COR-L47 (cell line): ENCODE measurements around the gene ECHS1.
"Not testable (repeated sequence)": the region's sequence is repeated elsewhere in the genome, so short reads cannot be mapped to it uniquely, and the experiment has no call there.

ENCODE experiments used
- DNase-seq: peaks from one replicate; lab custom pipeline; 2025; lab: John Stamatoyannopoulos, UW

ECHS1 gene

DNA sequence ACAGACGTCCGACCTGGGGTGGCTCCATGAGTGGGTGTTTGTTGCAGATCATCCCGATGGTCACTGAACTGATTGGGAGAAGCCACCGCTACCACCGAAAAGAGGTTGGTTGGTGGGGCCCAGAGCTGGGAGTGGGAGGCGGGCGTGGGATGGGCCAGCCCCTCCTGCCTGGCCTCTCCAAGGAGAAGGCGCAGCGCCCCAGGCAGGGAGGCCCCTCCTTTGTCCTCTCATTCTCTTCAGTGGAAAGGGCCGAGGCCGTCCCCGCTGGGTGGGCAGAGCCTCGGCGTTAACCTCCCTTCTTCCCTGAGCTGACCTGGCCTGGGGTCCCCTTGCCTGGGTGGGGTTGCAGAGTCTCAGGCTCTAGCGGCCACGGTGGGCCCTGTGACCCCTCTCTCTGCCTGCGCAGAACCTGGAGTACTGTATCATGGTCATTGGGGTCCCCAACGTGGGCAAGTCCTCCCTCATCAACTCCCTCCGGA, 26.0 kb upstream of the ECHS1 start:
- no peak for DNase-seq

DNA sequence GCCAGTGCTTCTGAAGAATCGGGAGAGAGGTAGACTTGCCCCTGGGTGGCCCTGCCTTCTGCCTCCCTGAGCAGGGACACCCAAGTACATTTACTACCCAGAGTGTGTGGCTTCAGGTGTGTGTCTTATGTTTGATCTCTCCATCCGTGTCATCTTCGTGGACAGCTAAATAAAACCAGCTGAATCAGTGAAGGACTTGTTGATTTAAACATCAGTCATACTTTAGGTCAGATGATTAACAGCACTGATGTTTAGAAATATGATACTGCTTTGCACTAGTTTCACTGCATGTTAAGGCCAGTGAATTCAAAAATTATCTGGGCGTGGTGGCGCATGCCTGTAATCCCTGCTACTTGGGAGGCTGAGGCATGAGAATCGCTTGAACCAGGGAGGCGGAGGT, 24.8 kb upstream of the ECHS1 start:
- no peak for DNase-seq

DNA sequence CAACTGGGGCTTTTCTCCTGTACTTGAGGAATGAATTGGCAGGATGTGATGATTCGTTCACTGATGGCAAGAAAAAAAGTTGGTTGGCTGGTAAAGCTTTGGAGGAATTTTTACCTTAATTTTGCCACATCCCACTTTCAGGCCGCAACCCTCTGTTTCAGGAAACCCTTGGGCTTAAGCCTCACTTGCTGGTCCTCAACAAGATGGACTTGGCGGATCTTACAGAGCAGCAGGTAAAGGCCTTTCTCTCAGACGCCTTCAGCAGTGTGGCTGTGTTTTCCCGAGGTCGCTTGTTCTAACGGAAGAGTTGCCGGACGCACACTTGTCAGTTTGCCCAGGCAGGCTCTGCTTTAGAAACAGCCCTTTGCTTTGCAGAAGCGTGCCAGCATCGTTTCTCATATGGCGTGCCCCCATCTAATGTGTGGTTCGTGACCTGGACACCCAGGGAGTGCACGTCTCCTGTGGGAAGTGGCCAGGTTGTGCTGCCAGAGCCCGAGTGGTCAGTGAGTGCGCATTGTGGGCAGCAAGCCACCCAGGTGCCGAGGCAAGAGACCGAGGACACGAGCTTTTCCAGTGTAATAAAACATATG, 23.0 kb upstream of the ECHS1 start:
- DNase-seq = no peak

DNA sequence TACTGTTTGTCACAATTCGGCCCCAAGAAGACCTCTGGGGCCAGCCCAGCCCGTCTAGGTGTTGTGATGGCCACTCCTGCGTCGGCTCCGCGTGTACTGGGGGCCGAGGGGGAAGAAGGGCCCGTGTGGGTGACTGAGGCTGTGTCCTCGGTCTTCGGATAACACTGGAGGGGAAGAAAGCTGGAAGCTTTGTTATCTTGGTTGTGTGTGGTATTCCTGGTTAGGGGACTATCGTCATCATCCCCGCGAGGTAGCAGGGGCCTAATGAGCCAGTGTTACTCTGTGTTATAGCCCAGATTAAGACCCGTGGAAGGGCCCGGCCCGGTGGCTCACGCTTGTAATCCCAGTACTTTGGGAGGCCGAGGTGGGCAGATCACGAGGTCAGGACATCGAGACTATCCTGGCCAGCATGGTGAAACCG, 21.7 kb upstream of the ECHS1 start:
- no peak for DNase-seq

DNA sequence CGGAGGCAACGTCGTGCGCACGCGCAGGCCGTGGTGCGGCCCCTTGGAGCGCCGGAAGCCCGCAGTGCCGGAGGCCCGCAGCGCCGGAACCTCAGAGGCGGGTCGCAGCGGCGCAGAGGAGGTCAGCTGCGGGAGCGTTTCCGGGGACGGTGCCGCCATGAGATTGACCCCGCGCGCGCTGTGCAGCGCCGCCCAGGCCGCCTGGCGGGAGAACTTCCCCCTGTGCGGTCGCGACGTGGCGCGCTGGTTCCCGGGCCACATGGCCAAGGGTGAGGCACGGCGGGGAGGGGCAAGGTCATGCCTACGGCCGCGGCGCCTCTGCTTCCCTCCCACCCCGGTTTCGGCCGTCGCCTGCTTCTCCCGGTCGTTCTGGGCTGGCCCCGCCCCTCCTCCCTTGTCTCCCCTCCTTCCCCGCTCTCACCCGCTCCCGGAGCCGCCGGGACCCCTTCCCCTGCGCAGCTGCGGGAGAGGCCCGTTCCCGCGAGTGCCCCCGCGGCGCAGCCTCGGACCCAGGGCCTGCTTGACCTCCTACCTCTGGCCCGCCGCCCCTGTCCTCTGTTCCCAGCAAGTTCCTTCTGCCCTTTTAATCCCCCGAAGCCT, 21.0 kb upstream of the ECHS1 start, which contains the start of gene MTG1:
MTG1 (plus strand) TSS at position 94 of the 600 bp plus-strand sequence; CDS start at position 158, 64 bp downstream.
- DNase-seq = peak; percentile 80

DNA sequence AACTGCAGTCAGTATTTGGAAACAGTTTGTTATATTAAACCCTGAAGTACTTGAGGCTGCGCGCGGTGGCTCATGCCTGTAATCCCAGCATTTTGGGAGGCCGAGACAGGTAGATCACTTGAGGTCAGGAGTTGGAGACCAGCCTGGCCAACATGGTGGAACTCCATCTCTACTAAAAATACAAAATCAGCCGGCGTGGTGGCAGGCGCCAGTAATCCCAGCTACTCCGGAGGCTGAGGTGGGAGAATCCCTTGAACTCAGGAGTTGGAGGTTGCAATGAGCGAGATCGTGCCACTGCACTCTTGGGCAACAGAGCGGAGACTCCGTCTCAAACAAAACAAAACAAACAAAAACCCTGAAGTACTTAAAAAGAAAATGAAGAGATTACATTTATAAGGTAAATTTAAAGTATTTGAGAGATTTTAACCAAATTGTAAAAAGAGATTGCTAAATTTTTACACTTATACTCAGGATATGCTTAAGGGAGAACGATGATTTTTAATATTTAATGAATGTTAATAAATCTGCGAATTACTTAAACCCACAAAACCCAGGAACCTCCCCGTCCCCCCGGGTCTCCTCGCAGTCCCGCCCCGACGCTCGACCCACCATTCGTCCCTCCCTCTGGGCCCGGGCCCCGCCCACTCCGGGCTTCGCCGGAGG, 20.4 kb upstream of the ECHS1 start:
- DNase-seq = no peak

DNA sequence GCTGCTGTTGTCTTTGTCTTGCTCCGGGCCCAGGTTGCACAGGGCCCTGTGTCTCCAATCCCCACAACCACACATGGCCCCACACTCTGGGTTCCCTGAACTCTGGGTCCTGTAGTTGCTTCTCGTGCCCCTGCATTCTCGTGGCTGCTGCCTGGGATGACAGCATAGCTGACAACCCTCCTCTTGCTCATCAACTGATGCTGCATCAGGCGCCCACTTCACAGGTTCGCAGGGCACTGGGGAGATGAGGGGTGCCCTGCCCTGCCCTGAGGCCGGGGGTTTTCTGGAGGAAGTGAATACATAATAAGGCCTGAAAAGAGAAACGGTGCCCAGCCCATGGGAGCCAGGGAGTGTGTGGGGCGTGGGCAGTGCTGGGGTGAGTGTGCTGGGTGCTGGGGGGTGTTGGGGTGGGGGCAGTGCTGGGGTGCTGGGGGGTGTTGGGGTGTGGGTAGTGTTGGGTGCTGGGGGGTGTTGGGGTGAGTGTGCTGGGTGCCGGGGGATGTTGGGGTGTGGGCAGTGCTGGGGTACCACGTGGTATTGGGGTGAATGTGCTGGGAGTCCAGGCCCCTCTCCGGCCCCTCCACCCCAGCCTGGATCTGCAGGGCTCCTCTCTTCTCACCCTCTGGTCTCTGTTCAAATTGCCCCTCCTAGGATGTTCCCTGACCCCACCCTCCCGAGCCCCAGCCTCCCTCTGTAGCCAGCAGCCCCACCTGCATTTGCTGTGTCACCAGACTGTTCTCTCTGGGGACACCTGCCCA, 18.8 kb upstream of the ECHS1 start:
- DNase-seq = no peak

DNA sequence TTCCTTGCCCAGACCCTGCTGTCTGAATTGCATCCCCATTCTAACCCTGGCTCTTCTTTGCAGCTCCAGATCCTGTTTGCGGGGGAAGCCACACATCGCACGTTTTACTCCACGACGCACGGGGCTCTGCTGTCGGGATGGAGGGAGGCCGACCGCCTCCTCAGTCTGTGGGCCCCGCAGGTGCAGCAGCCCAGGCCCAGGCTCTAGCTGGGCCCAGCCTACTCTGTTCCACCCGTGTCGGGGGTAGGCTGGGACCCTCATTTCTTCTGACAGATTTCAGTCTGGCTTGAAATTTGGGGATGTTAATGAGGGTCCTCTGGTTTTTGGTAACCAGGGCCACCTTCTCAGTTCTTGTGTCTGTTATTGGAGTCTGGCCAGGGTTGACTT, 18.1 kb upstream of the ECHS1 start:
- DNase-seq = no peak

DNA sequence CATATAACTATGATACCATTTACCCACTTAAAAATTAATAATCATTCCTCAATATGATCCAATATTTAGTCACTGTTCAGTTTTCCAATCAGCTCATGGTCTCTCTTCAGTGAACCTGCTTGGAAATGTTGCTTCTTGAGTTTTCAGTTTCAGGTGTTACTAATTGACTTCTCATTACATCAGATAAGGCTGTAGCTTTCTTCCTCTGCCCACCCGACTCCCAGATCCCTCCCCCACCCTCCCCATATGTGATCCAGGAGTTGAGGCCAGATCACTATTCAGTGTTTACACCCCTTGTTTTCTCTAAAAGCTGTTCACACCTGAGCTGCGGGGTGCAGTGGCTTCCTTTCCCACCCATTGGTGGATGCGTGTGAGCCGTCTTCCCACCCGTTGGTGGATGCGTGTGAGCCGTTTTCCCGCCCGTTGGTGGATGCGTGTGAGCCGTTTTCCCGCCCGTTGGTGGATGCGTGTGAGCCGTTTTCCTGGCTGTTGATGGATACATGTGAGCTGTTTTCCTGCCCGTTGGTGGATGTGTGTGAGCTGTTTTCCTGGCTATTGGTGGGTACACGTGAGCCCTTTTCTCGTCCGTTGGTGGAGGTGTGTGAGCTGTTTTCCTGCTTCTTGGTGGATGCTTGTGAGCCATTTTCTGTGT, 17.6 kb upstream of the ECHS1 start:
- DNase-seq = no peak

DNA sequence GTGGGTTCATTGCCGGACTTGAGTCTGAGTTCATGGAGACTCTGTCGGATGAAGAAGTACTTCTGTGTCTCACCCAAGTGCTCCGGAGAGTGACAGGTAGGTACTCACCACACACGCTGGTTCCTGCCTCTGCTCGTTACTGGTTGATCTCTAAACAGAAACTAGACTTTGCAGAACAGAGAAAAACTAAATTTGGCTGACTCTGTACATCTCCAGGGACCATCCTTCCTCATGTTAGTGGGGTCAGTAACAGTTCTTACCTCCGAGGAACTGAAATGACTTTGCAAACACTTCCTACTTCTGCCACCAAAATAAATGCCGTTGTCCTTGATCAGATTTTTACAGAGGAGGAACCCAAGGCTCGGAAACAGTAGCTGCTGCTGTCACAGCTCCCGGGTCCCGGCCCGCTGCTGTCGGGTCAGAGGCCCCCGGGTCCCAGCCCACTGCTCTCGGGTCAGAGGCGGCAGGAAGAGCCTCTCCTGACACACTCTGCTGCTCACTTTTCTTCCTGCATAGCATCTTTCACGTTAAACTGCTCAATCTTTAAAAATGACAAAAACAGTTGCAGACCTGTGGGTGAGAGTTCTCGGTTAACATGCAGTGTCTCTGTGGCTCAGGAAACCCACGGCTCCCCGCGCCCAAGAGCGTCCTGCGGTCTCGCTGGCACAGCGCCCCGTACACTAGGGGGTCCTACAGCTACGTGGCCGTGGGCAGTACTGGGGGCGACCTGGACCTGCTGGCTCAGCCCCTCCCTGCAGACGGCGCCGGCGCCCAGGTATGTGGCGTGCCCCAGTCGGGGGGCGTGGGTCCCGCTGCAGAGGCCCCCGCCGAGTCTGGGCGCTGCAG, 16.0 kb upstream of the ECHS1 start:
- no peak for DNase-seq

DNA sequence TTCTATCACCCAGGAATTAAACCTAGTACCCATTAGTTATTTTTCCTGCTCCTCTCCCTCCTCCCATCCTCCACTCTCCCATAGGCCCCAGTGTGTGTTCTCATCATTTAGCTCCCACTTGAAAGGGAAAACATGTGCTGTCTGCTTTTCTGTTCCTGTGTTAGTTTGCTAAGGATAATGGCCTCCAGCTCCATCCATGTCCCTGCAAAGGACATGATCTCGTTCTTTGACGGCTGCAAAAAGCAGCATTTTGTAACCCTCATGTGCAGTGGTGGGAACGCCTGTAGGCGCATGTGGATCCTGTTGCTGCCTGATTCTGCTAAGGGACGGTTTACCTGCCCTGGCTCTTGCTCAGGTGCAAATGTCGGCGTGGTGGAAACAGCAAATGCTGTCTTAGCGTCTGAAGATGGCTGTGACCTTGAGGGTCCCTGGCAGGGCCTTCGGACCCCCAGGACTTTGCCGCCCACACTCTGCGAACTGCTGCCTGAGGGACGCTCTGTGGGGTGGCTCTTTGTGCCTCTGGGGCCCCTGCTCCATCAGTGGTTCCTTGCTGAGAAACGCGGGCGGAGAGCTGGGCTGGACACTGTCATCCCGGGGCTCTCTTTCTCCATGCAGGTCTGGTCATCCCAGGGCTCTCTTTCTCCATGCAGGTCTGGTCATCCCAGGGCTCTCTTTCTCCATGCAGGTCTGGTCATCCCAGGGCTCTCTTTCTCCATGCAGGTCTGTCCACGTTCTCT, 15.2 kb upstream of the ECHS1 start:
- no peak for DNase-seq

DNA sequence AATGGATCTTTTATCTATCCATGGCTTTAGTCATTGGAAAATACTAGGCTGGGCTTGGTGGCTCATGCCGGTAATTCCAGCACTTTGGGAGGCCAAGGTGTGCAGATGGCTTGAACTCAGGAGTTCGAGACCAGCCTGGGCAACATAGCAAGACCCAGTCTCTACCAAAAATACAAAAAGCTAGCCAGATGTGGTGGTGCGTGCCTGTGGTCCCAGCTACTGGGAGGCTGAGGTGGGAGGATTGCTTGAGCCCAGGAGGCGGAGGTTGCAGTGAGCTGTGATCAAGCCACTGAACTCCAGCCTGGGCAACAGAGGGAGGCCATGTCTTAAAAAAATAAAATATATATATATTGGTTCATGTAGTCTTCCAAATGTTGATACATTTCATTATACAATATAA, 13.8 kb upstream of the ECHS1 start:
- not testable (repeated sequence) for DNase-seq

DNA sequence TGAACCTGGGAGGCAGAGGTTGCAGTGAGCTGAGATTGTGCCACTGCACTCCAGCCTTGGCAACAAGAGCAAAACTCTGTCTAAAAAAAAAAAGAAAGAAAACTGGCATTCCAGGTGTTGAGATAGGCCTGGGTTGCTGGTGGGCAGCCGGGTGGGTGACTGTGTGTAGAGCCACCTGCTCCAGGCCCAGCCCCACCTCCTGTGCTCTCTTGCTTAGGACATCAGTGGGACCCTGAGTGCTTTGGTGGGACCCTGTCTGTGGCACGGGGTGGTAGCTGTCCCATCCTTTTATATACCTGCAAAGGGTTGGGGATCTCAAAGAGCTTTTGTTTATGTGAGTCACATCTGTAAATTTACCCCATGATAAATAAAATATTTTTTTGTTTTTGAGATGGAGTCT, 12.1 kb upstream of the ECHS1 start:
- no peak for DNase-seq

DNA sequence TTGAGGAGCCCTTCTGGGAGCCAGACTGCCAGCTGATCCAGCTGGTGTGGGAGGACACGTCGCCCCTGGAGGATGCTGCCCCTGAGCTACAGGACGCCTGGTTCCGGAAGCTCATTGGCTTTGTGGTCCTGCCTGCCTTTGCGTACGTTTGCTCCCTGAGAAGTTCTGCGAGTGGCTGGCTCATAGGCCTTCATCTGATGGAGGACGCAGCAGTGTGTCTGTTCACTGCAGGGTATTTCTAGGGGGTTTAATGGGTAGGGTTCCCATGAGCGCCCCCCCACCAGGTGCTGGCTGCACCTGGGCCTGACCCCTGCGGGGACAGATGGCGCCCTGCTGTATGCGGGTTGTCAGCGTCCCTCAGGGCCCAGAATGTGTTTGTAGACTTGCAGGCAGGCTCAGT, 10.9 kb upstream of the ECHS1 start:
- no peak for DNase-seq

DNA sequence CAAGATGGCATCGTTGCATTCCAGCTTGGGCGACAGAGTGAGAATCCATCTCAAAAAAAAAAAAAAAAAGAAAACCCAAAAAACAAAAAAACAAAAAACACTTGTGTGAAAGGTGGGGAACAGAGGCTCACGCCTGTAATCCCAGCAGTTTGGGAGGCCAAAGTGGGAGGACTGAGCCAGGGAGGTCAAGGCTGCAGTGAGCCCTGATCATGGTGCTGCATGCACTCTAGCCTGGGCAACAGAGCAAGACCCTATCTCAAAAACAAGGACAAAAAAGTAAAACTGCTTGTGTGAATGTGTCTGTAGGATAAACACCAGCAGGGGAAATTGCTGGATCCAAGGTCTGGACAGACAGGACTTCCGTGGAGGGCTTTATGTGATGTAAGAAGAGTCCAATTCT, 10.4 kb upstream of the ECHS1 start:
- no peak for DNase-seq

DNA sequence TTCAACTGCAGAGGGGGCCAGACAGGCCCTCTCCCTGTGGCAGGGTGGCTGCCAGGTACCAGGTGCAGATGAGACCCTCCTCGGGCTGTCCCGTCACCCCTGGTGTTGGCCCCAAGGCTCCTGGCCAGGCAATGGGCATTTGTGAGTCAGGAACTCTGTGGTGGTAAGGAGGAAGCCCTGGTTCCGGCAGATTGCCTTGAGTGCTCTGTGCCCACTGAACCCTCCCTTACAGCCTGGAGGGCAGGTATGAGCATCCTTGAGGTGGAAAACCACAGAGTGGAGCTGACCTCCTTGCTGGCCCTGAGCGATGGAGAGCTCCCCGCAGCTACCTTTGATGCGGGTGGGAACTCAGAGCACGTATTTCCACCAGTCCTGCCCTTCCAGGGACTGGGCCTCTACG, 7.9 kb upstream of the ECHS1 start:
- no peak for DNase-seq

DNA sequence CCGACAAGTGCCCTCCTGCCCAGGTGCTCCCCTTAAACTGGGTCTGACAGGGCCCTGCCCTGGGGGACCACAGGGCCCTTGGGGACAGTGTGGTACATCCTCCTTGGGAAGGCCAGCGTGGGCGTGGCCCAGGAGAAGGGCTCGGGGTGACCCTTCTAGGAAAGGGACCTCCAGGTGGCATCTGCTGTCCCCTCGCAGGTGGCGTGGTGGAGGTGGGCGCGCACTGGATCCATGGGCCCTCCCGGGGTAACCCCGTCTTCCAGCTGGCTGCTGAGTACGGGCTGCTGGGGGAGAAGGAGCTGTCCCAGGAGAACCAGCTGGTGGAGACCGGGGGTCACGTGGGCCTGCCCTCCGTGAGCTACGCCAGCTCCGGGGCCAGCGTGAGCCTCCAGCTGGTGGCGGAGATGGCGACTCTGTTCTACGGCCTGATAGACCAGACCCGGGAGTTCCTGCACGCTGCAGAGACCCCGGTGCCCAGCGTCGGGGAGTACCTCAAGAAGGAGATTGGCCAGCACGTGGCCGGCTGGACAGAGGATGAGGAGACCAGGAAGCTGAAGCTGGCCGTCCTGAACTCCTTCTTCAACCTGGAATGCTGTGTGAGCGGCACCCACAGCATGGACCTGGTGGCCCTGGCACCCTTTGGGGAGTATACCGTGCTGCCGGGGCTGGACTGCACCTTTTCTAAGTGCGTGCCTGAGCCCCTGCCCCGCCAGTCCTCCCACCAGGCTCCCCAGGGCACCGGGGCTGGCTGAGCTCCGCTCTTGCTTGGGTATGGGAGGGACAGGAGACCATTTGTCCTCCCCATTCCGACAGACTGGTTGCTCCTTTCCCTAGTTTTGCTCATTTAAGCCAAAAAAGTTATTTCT, 6.9 kb upstream of the ECHS1 start:
- DNase-seq = no peak

DNA sequence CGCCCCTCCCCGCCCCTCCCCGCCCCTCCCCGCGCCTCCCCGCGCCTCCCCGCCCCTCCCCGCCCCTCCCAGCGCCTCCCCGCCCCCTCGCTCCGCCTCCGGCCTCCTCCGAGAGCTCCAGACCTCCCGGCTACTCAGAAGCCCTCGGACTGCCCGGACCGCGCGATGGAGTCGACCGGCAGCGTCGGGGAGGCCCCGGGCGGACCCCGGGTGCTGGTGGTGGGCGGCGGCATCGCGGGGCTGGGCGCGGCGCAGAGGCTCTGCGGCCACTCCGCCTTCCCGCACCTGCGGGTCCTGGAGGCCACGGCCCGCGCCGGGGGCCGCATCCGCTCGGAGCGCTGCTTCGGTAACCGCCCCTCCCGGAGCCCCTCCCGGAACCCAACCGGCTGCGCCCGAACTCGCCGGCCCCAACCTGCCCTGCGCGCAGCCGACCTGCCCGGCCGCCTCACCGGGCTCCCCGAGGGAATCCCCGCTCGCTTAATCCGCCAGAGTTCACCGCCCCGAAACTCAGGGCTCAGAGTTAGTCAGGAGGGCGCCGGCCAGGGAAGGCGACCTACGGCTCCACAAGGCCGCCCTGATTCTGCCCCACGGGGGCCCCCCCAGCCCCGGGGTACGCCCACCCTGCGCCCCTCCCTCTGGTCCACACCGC, 6.1 kb upstream of the ECHS1 start, which contains the start of gene PAOX:
PAOX (plus strand) TSS at position 111 of the 649 bp plus-strand sequence; CDS start at position 166, 55 bp downstream.
- DNase-seq = no peak
